ENCODE data around the gene CPNE5.

Gene CPNE5

DNA sequence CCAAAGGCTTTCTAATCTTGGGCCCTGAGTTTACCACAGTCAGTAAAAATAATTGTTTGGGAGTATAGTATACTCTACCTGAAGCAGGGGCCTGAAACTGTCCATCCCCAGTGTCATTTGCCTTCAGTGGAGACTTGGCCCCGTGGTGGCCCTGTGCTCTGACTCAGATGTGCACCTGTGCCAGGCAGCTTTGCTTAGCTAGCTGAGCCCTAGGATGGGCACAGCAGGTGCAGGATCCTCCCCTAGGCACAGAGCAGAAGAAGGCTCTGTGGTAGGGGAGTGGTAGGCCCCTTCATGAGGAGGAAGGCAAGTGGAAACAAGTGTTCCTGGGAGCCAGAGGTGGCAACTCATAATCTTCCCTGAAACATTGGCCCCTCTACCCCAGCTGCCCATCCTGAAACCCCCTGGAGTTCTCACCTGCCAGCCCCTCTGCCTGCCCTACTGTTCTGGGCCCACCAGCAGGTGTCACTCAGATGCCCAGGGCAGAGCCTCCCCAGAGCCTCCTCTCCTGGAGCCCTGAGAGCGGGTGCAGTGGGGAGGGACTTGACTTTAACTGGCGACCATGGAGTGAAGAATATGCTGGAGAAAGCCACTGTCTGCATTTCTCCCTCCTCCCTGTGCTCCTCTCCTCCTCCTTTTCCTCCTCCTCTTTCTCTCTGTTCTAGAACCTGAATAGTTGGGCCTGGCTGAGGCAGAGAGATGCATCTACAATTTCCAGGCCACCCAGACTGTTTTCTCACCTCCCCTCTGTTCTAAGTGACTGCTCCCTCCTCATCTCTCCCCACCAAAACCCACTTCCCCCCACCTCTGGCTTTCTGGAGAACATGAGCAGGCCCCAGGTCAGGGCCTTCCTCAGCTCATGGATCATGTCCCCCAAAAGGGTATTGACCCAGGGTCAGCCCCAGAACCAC lies 2.9 kb downstream of the CPNE5 start:
- H3K9me3 ChIP-seq (ENCODE audit: control insufficient read depth in 1 of 2, low read length in 2 of 2) = no peaks in the 10 kb centered on the region
- peaks cover 13 to 15% of the 10 kb centered on the region in 2 donors for H3K4me1 ChIP-seq (ENCODE audit: control insufficient read depth in 1 of 2, insufficient read depth in 2 of 2, low read length in 2 of 2)
- no peak overlapping the region for H3K4me3 ChIP-seq (ENCODE audit: low read depth in 1 of 2, low read length in 2 of 2)
- H3K36me3 ChIP-seq (ENCODE audit: control insufficient read depth in 1 of 2, insufficient read depth in 2 of 2, low read length in 2 of 2) = no peaks in the 10 kb centered on the region
- H3K27me3 ChIP-seq (ENCODE audit: control insufficient read depth in 1 of 2, insufficient read depth in 2 of 2, low read length in 2 of 2) = peaks cover 12 to 26% of the 10 kb centered on the region in 2 donors
- no peak overlapping the region for H3K9ac ChIP-seq (ENCODE audit: low read depth in 1 of 2, low read length in 2 of 2)
- H3K27ac ChIP-seq (ENCODE audit: low read depth, low read length) = no peak overlapping the region

DNA sequence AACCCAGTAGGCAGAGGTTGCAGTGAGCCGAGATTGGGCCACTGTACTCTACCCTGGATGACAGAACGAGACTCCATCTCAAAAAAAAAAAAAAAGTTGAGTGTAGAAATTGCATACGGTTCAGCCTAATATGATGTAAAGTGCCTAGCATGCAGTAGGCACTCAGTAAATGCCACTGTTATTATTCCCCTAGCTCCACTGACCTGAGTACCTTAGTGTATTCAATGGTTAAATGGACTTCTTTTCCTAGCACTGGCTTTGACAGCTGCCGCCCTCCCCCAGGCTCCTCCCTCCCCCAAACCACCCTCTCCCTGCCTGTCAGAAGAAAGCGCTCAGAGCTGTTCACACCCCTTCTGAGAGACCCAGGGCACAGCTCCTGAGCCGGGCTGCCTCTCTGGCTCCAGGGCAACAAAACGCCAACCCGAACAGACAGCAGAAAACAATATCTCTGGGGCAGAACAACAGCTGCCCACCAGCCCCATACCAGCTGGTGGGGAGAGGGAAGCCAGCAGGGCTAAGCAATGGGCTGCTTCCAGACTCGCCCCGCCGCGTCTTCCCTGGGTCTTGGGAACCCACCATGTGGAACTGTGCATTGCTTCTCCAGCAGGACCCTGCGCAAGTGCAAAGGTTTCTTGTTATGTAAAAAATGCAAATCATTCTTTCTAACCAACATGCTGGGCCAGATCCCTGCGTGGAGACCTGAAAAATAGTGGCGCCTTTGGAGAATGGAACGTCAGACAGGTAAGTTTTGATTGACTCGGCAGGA lies 4.5 kb downstream of the CPNE5 start:
- Histone ChIP-seq H3K9ac (ENCODE audit: low read depth in 1 of 2, low read length in 2 of 2) (no peak overlapping the region), H3K27me3 (ENCODE audit: control insufficient read depth in 1 of 2, insufficient read depth in 2 of 2, low read length in 2 of 2) (peaks cover 12 to 22% of the 10 kb centered on the region in 2 donors)

GRCh38 chr6:36833182-36833789 lies 6.0 kb downstream of the CPNE5 start:
- Histone ChIP-seq H3K4me3 (ENCODE audit: low read depth in 1 of 2, low read length in 2 of 2) (no peak overlapping the region), H3K36me3 (ENCODE audit: control insufficient read depth in 1 of 2, insufficient read depth in 2 of 2, low read length in 2 of 2) (no peaks in the 10 kb centered on the region), H3K27me3 (ENCODE audit: control insufficient read depth in 1 of 2, insufficient read depth in 2 of 2, low read length in 2 of 2) (peaks cover 6 to 11% of the 10 kb centered on the region in 2 donors), H3K9me3 (ENCODE audit: control insufficient read depth in 1 of 2, low read length in 2 of 2) (no peaks in the 10 kb centered on the region), H3K27ac (ENCODE audit: low read depth, low read length) (no peak overlapping the region), H3K9ac (ENCODE audit: low read depth in 1 of 2, low read length in 2 of 2) (no peak overlapping the region), H3K4me1 (ENCODE audit: control insufficient read depth in 1 of 2, insufficient read depth in 2 of 2, low read length in 2 of 2) (peaks cover 11 to 13% of the 10 kb centered on the region in 2 donors)

More for the DNA sequence above, 4.5 kb downstream of the CPNE5 start:
- Histone ChIP-seq H3K36me3 (ENCODE audit: control insufficient read depth in 1 of 2, insufficient read depth in 2 of 2, low read length in 2 of 2) (no peaks in the 10 kb centered on the region), H3K9me3 (ENCODE audit: control insufficient read depth in 1 of 2, low read length in 2 of 2) (no peaks in the 10 kb centered on the region), H3K4me1 (ENCODE audit: control insufficient read depth in 1 of 2, insufficient read depth in 2 of 2, low read length in 2 of 2) (peaks cover 14 to 18% of the 10 kb centered on the region in 2 donors), H3K4me3 (ENCODE audit: low read depth in 1 of 2, low read length in 2 of 2) (no peak overlapping the region), H3K27ac (ENCODE audit: low read depth, low read length) (no peak overlapping the region)

DNA sequence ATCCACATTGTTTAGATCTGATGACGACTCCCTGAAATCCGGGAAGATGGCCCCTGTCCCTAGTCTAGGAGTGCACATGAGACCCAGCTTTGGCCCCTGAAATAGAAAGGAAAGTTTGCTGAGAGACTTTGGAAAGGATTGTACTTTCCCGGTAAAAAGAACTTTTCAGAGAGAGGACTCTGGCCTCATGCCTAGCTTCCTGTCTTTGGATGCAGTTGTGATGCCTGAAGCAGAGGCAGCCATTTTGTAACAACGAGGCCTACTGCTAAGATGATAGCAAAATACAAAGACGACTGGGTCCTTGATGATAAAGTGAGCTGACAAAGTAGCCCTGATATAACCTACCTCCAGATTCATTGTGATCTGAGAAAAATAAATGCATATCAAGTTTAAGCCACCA lies 6.9 kb downstream of the CPNE5 start:
- Histone ChIP-seq H3K9ac (ENCODE audit: low read depth in 1 of 2, low read length in 2 of 2) (no peak overlapping the region), H3K9me3 (ENCODE audit: control insufficient read depth in 1 of 2, low read length in 2 of 2) (no peaks in the 10 kb centered on the region), H3K4me1 (ENCODE audit: control insufficient read depth in 1 of 2, insufficient read depth in 2 of 2, low read length in 2 of 2) (peaks cover 11 to 13% of the 10 kb centered on the region in 2 donors), H3K27ac (ENCODE audit: low read depth, low read length) (no peak overlapping the region), H3K36me3 (ENCODE audit: control insufficient read depth in 1 of 2, insufficient read depth in 2 of 2, low read length in 2 of 2) (no peaks in the 10 kb centered on the region), H3K27me3 (ENCODE audit: control insufficient read depth in 1 of 2, insufficient read depth in 2 of 2, low read length in 2 of 2) (peaks cover 0 to 5% of the 10 kb centered on the region in 2 donors), H3K4me3 (ENCODE audit: low read depth in 1 of 2, low read length in 2 of 2) (no peak overlapping the region)

- Histone ChIP-seq H3K27ac (ENCODE audit: low read depth, low read length) (no peak overlapping the region), H3K4me1 (ENCODE audit: control insufficient read depth in 1 of 2, insufficient read depth in 2 of 2, low read length in 2 of 2) (peaks cover 11 to 13% of the 10 kb centered on the region in 2 donors), H3K9me3 (ENCODE audit: control insufficient read depth in 1 of 2, low read length in 2 of 2) (no peaks in the 10 kb centered on the region), H3K9ac (ENCODE audit: low read depth in 1 of 2, low read length in 2 of 2) (peak overlapping the region; percentile 42 to 48), H3K27me3 (ENCODE audit: control insufficient read depth in 1 of 2, insufficient read depth in 2 of 2, low read length in 2 of 2) (no peaks in the 10 kb centered on the region), H3K4me3 (ENCODE audit: low read depth in 1 of 2, low read length in 2 of 2) (peak overlapping the region in 1 of 2 donors; percentile 25), H3K36me3 (ENCODE audit: control insufficient read depth in 1 of 2, insufficient read depth in 2 of 2, low read length in 2 of 2) (no peaks in the 10 kb centered on the region)
These were observed 8.7 kb downstream of the CPNE5 start for GRCh38 chr6:36830577-36830976.

DNA sequence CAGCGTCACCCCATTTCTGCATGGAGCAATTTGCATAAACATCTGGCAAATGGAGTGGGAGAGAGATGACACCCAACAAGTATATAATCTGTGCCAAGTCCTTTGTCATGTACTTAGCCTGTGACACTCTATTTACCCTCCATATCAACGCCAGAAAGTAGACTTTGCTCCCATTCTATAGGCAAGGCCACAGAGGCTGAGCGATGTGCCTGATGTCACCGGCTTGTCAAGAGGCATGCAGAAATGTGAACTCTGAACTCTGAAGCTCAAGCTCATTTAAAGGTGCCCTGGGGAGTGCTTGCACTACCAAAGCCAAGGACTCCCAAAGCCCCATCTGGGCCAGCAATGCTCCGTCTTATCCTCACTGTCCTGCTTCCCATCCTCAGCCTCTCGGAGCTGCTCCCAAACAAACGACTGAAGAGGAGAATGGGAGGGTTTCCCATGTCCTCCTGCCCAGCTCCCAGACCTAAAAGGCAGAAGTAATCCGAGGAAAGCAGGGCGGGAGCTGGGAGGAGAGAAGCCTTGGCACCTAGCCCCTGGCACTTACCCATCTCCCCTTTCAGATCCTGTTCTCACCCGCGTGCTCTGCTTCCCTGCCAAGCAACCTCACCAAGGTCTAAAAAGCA lies 9.2 kb downstream of the CPNE5 start:
- peaks cover 11 to 14% of the 10 kb centered on the region in 2 donors for H3K4me1 ChIP-seq (ENCODE audit: control insufficient read depth in 1 of 2, insufficient read depth in 2 of 2, low read length in 2 of 2)
- no peaks in the 10 kb centered on the region for H3K36me3 ChIP-seq (ENCODE audit: control insufficient read depth in 1 of 2, insufficient read depth in 2 of 2, low read length in 2 of 2)
- peak overlapping the region; percentile 63 for H3K27ac ChIP-seq (ENCODE audit: low read depth, low read length)
- no peaks in the 10 kb centered on the region for H3K27me3 ChIP-seq (ENCODE audit: control insufficient read depth in 1 of 2, insufficient read depth in 2 of 2, low read length in 2 of 2)
- H3K9ac ChIP-seq (ENCODE audit: low read depth in 1 of 2, low read length in 2 of 2) = peak overlapping the region; percentile 42 to 48
- no peaks in the 10 kb centered on the region for H3K9me3 ChIP-seq (ENCODE audit: control insufficient read depth in 1 of 2, low read length in 2 of 2)
- H3K4me3 ChIP-seq (ENCODE audit: low read depth in 1 of 2, low read length in 2 of 2) = peak overlapping the region; percentile 25 to 50

- Histone ChIP-seq H3K4me1 (ENCODE audit: control insufficient read depth in 1 of 2, insufficient read depth in 2 of 2, low read length in 2 of 2) (peaks cover 11 to 16% of the 10 kb centered on the region in 2 donors), H3K27me3 (ENCODE audit: control insufficient read depth in 1 of 2, insufficient read depth in 2 of 2, low read length in 2 of 2) (no peaks in the 10 kb centered on the region), H3K27ac (ENCODE audit: low read depth, low read length) (peak overlapping the region; percentile 26), H3K36me3 (ENCODE audit: control insufficient read depth in 1 of 2, insufficient read depth in 2 of 2, low read length in 2 of 2) (no peaks in the 10 kb centered on the region), H3K9ac (ENCODE audit: low read depth in 1 of 2, low read length in 2 of 2) (no peak overlapping the region), H3K4me3 (ENCODE audit: low read depth in 1 of 2, low read length in 2 of 2) (no peak overlapping the region), H3K9me3 (ENCODE audit: control insufficient read depth in 1 of 2, low read length in 2 of 2) (no peaks in the 10 kb centered on the region)
These were observed 11.8 kb downstream of the CPNE5 start for GRCh38 chr6:36827261-36828079.

GRCh38 chr6:36826520-36827227 lies 12.6 kb downstream of the CPNE5 start:
- no peak overlapping the region for H3K4me3 ChIP-seq (ENCODE audit: low read depth in 1 of 2, low read length in 2 of 2)
- no peaks in the 10 kb centered on the region for H3K27me3 ChIP-seq (ENCODE audit: control insufficient read depth in 1 of 2, insufficient read depth in 2 of 2, low read length in 2 of 2)
- no peak overlapping the region for H3K9ac ChIP-seq (ENCODE audit: low read depth in 1 of 2, low read length in 2 of 2)
- H3K9me3 ChIP-seq (ENCODE audit: control insufficient read depth in 1 of 2, low read length in 2 of 2) = no peaks in the 10 kb centered on the region
- no peaks in the 10 kb centered on the region for H3K36me3 ChIP-seq (ENCODE audit: control insufficient read depth in 1 of 2, insufficient read depth in 2 of 2, low read length in 2 of 2)
- H3K27ac ChIP-seq (ENCODE audit: low read depth, low read length) = peak overlapping the region; percentile 26
- peaks cover 11 to 16% of the 10 kb centered on the region in 2 donors for H3K4me1 ChIP-seq (ENCODE audit: control insufficient read depth in 1 of 2, insufficient read depth in 2 of 2, low read length in 2 of 2)

- Histone ChIP-seq H3K27me3 (ENCODE audit: control insufficient read depth in 1 of 2, insufficient read depth in 2 of 2, low read length in 2 of 2) (no peaks in the 10 kb centered on the region), H3K9me3 (ENCODE audit: control insufficient read depth in 1 of 2, low read length in 2 of 2) (no peaks in the 10 kb centered on the region), H3K9ac (ENCODE audit: low read depth in 1 of 2, low read length in 2 of 2) (no peak overlapping the region), H3K4me1 (ENCODE audit: control insufficient read depth in 1 of 2, insufficient read depth in 2 of 2, low read length in 2 of 2) (peaks cover 11 to 16% of the 10 kb centered on the region in 2 donors), H3K27ac (ENCODE audit: low read depth, low read length) (no peak overlapping the region), H3K36me3 (ENCODE audit: control insufficient read depth in 1 of 2, insufficient read depth in 2 of 2, low read length in 2 of 2) (no peaks in the 10 kb centered on the region), H3K4me3 (ENCODE audit: low read depth in 1 of 2, low read length in 2 of 2) (no peak overlapping the region)
These were observed 13.2 kb downstream of the CPNE5 start for GRCh38 chr6:36825994-36826393.
